ENCODE results near the gene KRT32.

KRT32 gene

GRCh38 chr17:41511716-41512115, 44.5 kb upstream of the KRT32 start:
- TF ChIP-seq CTCF (IDR thresholded peaks at IDR 0.05) = no peak
- H3K27ac Mint-ChIP-seq = no peak overlapping the region
- no peaks in the 10 kb centered on the region for H3K36me3 Mint-ChIP-seq (ENCODE audit: low read depth)
- H3K9me3 Mint-ChIP-seq = no peaks in the 10 kb centered on the region
- H3K4me1 Mint-ChIP-seq = peaks cover 11% of the 10 kb centered on the region
- no peak for DNase-seq
- no peak overlapping the region for H3K4me3 Mint-ChIP-seq
- peaks cover 7% of the 10 kb centered on the region for H3K27me3 Mint-ChIP-seq (ENCODE audit: low read depth, poor library complexity)

- Mint-ChIP-seq H3K4me3 (no peak overlapping the region), H3K9me3 (no peaks in the 10 kb centered on the region)
- no peak for DNase-seq
Measured at GRCh38 chr17:41511116-41511515, 43.9 kb upstream of the KRT32 start.

GRCh38 chr17:41510251-41511065, 43.3 kb upstream of the KRT32 start:
- no peaks in the 10 kb centered on the region for H3K9me3 Mint-ChIP-seq
- no peak overlapping the region for H3K27ac Mint-ChIP-seq
- no peaks in the 10 kb centered on the region for H3K36me3 Mint-ChIP-seq (ENCODE audit: low read depth)
- H3K4me1 Mint-ChIP-seq = peaks cover 11% of the 10 kb centered on the region
- H3K27me3 Mint-ChIP-seq (ENCODE audit: low read depth, poor library complexity) = peaks cover 4% of the 10 kb centered on the region
- no peak overlapping the region for H3K4me3 Mint-ChIP-seq
- no peak for DNase-seq
- TF ChIP-seq CTCF (IDR thresholded peaks at IDR 0.05) = no peak

More at GRCh38 chr17:41511116-41511515, 43.9 kb upstream of the KRT32 start:
- no peaks in the 10 kb centered on the region for H3K36me3 Mint-ChIP-seq (ENCODE audit: low read depth)
- TF ChIP-seq CTCF (IDR thresholded peaks at IDR 0.05) = no peak
- H3K4me1 Mint-ChIP-seq = peaks cover 11% of the 10 kb centered on the region
- peaks cover 7% of the 10 kb centered on the region for H3K27me3 Mint-ChIP-seq (ENCODE audit: low read depth, poor library complexity)
- H3K27ac Mint-ChIP-seq = no peak overlapping the region

- Mint-ChIP-seq H3K4me3 (no peak overlapping the region), H3K27ac (no peak overlapping the region), H3K4me1 (peaks cover 11% of the 10 kb centered on the region), H3K36me3 (ENCODE audit: low read depth) (no peaks in the 10 kb centered on the region), H3K9me3 (no peaks in the 10 kb centered on the region), H3K27me3 (ENCODE audit: low read depth, poor library complexity) (no peaks in the 10 kb centered on the region)
- no peak for DNase-seq
- no peak for TF ChIP-seq CTCF (IDR thresholded peaks at IDR 0.05)
Measured at GRCh38 chr17:41507315-41507880, 40.2 kb upstream of the KRT32 start.

- Mint-ChIP-seq H3K4me3 (no peak overlapping the region), H3K27me3 (ENCODE audit: low read depth, poor library complexity) (no peaks in the 10 kb centered on the region), H3K9me3 (no peaks in the 10 kb centered on the region), H3K27ac (no peak overlapping the region), H3K4me1 (peaks cover 22% of the 10 kb centered on the region), H3K36me3 (ENCODE audit: low read depth) (no peaks in the 10 kb centered on the region)
- no peak for DNase-seq
- TF ChIP-seq CTCF (IDR thresholded peaks at IDR 0.05) = no peak
Measured at GRCh38 chr17:41505809-41506767, 38.9 kb upstream of the KRT32 start.
